GM12878 (cell line): ENCODE measurements around the gene SLC6A11. TPM values are rescaled to one million over a fixed set of nuclear protein-coding genes. Genes with fewer than 3 reads are reported as not detected.

ENCODE experiments used
- ATAC-seq: fragments of 200-7000 bp; cut with Tn5 transposase; 3 replicates; pipeline ENCODE4 v1.9.1; 2020; ENCODE audit warnings: mild to moderate bottlenecking, moderate library complexity
- BruUV-seq: library from RNA; stranded (reverse); fragments of 400-500 nt; replicated peaks from 2 replicates; lab custom pipeline; 2021; lab: Mats Ljungman, UMichigan
- CTCF ChIA-PET: fragments of 300-600 bp; sonication (Branson Sonifier 250); formaldehyde crosslinking; extraction: SDS; loops from one replicate; lab custom pipeline; 2021; ENCODE audit warnings: inconsistent platforms; lab: Yijun Ruan, JAX
- POLR2A ChIA-PET: fragments of 350-600 bp; formaldehyde crosslinking; extraction: SDS; loops from one replicate; lab custom pipeline; 2021; ENCODE audit warnings: inconsistent platforms; lab: Charles Lee
- RAD21 ChIA-PET: fragments of 300-600 bp; sonication (Branson Sonifier 250); formaldehyde crosslinking; loops from one replicate; lab custom pipeline; 2023; ENCODE audit warnings: antibody characterized with exemption; ENCODE audit not compliant: unreplicated experiment; lab: Charles Lee
- SMC1A ChIA-PET: fragments of 300-600 bp; sonication (Branson Sonifier 250); formaldehyde crosslinking; loops from one replicate; lab custom pipeline; 2023; ENCODE audit not compliant: unreplicated experiment, uncharacterized antibody; lab: Charles Lee
- DNase-seq: peaks from one replicate; pipeline ENCODE4 v3.0.0-alpha.2; 2011; ENCODE audit warnings: low read depth, low spot score
- FAIRE-seq: peaks from 3 replicates; lab custom pipeline; 2011; peaks lifted over from hg19 to GRCh38; lab: Jason Lieb, UNC
- H2AFZ ChIP-seq: 2 replicates; pipeline ENCODE4 v1.6.0; 2011; ENCODE audit warnings: low read depth, low read length, control low read depth; ENCODE audit not compliant: control insufficient read depth
- H3K27ac ChIP-seq: 2 replicates; pipeline ENCODE4 v1.5.1; 2011; ENCODE audit warnings: control low read depth; ENCODE audit not compliant: control insufficient read depth, insufficient read depth
- H3K27me3 ChIP-seq, 2 experiments: replicated peaks in 1 of 2; 2 replicates each; pipeline versions ENCODE4 v1.6.0 to v1.6.1; 2011; ENCODE audit warnings: low read length in 1 of 2; ENCODE audit not compliant: control insufficient read depth in 2 of 2, insufficient read depth in 2 of 2
- H3K36me3 ChIP-seq, 2 experiments: 2 replicates each; pipeline ENCODE4 v1.5.1; 2011; ENCODE audit warnings: low read length in 1 of 2; ENCODE audit not compliant: control insufficient read depth in 2 of 2, insufficient read depth in 2 of 2
- H3K4me1 ChIP-seq: 2 replicates; pipeline ENCODE4 v1.6.1; 2011; ENCODE audit warnings: mild to moderate bottlenecking, low read length, moderate library complexity, mixed read lengths; ENCODE audit not compliant: control insufficient read depth, insufficient read depth
- H3K4me2 ChIP-seq: 2 replicates; pipeline ENCODE4 v1.6.0; 2011; ENCODE audit warnings: control low read depth; ENCODE audit not compliant: control insufficient read depth, insufficient read depth
- H3K4me3 ChIP-seq: fragments of 200-600 bp; sonication (generic); 2 replicates; pipeline ENCODE4 v1.5.1; 2016
- H3K79me2 ChIP-seq: 2 replicates; pipeline ENCODE4 v1.6.0; 2011; ENCODE audit warnings: low read length; ENCODE audit not compliant: control insufficient read depth, insufficient read depth
- H3K9ac ChIP-seq: 2 replicates; pipeline ENCODE4 v1.8.0; 2011; ENCODE audit warnings: low read length, control low read depth, mixed read lengths; ENCODE audit not compliant: control insufficient read depth, insufficient read depth
- H3K9me3 ChIP-seq: replicated peaks from 3 replicates; pipeline ENCODE4 v1.5.1; 2011; ENCODE audit warnings: mild to moderate bottlenecking, low read length; ENCODE audit not compliant: control insufficient read depth, insufficient read depth
- H4K20me1 ChIP-seq: 2 replicates; pipeline ENCODE4 v1.6.0; 2011; ENCODE audit not compliant: control insufficient read depth, insufficient read depth
- CHD4 ChIP-seq: fragments of 200-600 bp; sonication (generic); IDR thresholded peaks from 2 replicates; pipeline ENCODE4 v1.6.1; 2016; ENCODE audit warnings: mild to moderate bottlenecking
- CREM ChIP-seq: IDR thresholded peaks from 2 replicates; pipeline ENCODE4 v1.6.1; 2014; ENCODE audit warnings: antibody characterized with exemption, low read depth
- JUND ChIP-seq: IDR thresholded peaks from 2 replicates; pipeline ENCODE4 v1.6.1; 2012; ENCODE audit warnings: low read depth, mild to moderate bottlenecking, low read length, improper control_type of control experiment, moderate library complexity
- KLF5 ChIP-seq: fragments of 450-650 bp; IDR thresholded peaks from 2 replicates; pipeline ENCODE4 v1.6.1; 2014; ENCODE audit warnings: mild to moderate bottlenecking; ENCODE audit not compliant: partially characterized antibody
- RUNX3 ChIP-seq: IDR thresholded peaks from 2 replicates; pipeline ENCODE4 v1.6.1; 2012; ENCODE audit warnings: low read length, inconsistent platforms
- SIX5 ChIP-seq: IDR thresholded peaks from 2 replicates; pipeline ENCODE4 v1.6.1; 2011; ENCODE audit warnings: mild to moderate bottlenecking, low read depth, low read length, moderate library complexity; ENCODE audit not compliant: severe bottlenecking
- ZNF384 ChIP-seq: IDR thresholded peaks from 2 replicates; pipeline ENCODE4 v1.6.1; 2012; ENCODE audit warnings: low read depth, mild to moderate bottlenecking, low read length, improper control_type of control experiment, borderline replicate concordance
- WGBS: methylation state at CpG from one replicate; pipeline ENCODE4 v1.1.6; 2016; ENCODE audit warnings: low lambda C conversion rate; ENCODE audit not compliant: insufficient replicate concordance, insufficient coverage; ENCODE audit errors: missing lambda C conversion rate; 5-methylcytosine and 5-hydroxymethylcytosine counted together
- in situ Hi-C: fragments of 300-500 bp; cut with MboI; formaldehyde crosslinking; loops from 9 replicates; pipeline ENCODE4 v1.14.3; 2018; ENCODE audit warnings: mixed read lengths
- intact Hi-C: fragments of 100-400 bp; cut with micrococcal nuclease; formaldehyde crosslinking; loops from one replicate; pipeline ENCODE4 v1.14.2; 2022; ENCODE audit not compliant: unreplicated experiment
- polyA plus RNA-seq, 11 experiments: library from polyadenylated mRNA; depleted of rRNA in 4 of 11; unstranded in 6 of 11; stranded (reverse) in 5 of 11; fragments of >200 nt; fragmentation: Nextera tagmentation in 4 of 11; fragmentation: Illumina TruSeq in 1 of 11; extraction: Ambion mirVana in 4 of 11; extraction: Trizol in 1 of 11; gene quantifications; 1 replicate in 1 of 11; 2 replicates in 10 of 11; pipeline versions ENCODE4 v1.2.1 to v1.2.3, GENCODE V29; 2011 to 2016; ENCODE audit warnings: inconsistent platforms in 2 of 11, missing spikeins in 2 of 11, low read depth in 1 of 11
- total RNA-seq, 4 experiments: library from RNA; depleted of rRNA in 3 of 4; stranded (reverse); fragments of >200 nt in 3 of 4; fragmentation: Illumina TruSeq in 1 of 4; extraction: Trizol in 1 of 4; gene quantifications; 2 replicates each; pipeline versions ENCODE4 v1.2.1 to v1.2.3, GENCODE V29; 2013 to 2021
- TF ChIP-seq, protein P1 (sequence below): fragments of 450-650 bp; IDR thresholded peaks from 2 replicates; pipeline ENCODE4 v1.6.1; 2017; ENCODE audit warnings: antibody characterized with exemption, mild to moderate bottlenecking, moderate library complexity

The SLC6A11 gene
- total and polyA plus RNA-seq, 10 of the 15 experiments (the other 5 are each of a cell fraction or from before 2014, with no cell fraction given): not detected

DNA sequence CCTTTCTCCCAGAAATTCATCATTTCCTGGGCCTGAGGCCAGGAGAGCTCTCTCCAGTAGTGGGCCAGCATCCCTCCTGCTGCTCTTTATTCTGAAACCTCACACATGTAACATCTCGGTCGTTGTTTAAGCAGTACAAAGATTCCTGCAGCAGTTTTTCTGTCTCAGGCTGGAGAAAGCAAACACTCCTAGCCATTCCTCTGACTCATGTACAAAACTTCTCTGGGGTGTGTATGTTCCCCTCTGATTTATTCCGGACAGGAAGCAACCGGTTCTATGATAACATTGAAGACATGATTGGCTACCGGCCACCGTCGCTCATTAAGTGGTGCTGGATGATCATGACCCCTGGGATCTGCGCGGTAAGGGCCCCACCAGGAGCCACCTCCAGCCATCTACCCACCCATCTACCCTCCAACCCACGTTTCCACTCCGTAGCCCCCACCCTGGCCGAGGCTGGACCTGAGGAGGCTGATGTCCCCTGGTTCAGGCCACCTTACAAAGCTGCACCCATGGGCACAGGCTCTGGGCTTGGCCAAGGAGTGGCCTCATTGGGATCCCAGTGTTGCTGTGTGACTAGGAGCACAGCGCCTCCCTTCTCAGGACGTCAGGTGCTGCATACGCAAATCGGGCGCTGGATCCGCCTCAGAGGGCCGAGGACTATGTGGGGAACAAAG, 117.9 kb downstream of the SLC6A11 start:
- TF ChIP-seq CREM (no peak), JUND (no peak), SIX5 (no peak), ZNF384 (no peak), CHD4 (no peak), RUNX3 (no peak), KLF5 (no peak)
- TF ChIP-seq, protein P1, sequence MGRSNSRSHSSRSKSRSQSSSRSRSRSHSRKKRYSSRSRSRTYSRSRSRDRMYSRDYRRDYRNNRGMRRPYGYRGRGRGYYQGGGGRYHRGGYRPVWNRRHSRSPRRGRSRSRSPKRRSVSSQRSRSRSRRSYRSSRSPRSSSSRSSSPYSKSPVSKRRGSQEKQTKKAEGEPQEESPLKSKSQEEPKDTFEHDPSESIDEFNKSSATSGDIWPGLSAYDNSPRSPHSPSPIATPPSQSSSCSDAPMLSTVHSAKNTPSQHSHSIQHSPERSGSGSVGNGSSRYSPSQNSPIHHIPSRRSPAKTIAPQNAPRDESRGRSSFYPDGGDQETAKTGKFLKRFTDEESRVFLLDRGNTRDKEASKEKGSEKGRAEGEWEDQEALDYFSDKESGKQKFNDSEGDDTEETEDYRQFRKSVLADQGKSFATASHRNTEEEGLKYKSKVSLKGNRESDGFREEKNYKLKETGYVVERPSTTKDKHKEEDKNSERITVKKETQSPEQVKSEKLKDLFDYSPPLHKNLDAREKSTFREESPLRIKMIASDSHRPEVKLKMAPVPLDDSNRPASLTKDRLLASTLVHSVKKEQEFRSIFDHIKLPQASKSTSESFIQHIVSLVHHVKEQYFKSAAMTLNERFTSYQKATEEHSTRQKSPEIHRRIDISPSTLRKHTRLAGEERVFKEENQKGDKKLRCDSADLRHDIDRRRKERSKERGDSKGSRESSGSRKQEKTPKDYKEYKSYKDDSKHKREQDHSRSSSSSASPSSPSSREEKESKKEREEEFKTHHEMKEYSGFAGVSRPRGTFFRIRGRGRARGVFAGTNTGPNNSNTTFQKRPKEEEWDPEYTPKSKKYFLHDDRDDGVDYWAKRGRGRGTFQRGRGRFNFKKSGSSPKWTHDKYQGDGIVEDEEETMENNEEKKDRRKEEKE: no peak
- intact Hi-C loops: no loop called here
- ChIA-PET POLR2A (no interaction called here), CTCF (no interaction called here), RAD21 (no interaction called here), SMC1A (interaction anchor here (0.6 kb wide), 1 partner anchor 49 kb away, joined by 3 read pairs; no protein-coding TSS in a partner anchor)
- in situ Hi-C loops: no loop called here
- 45% methylated on average over 19 of the region's 19 CpGs for WGBS
- Histone ChIP-seq H3K27me3 (no peaks in the 10 kb centered on the region; a peak in 1 of 4 replicates), H3K9ac (no peak overlapping the region), H3K79me2 (no peaks in the 10 kb centered on the region), H3K27ac (no peak overlapping the region), H2AFZ (no peak overlapping the region), H3K9me3 (no peaks in the 10 kb centered on the region), H3K4me2 (no peak overlapping the region), H4K20me1 (no peaks in the 10 kb centered on the region), H3K4me1 (no peaks in the 10 kb centered on the region), H3K36me3 (no peaks in the 10 kb centered on the region), H3K4me3 (no peak overlapping the region)
- ATAC-seq: no peak
- BruUV-seq: no TSS peak
- DNase-seq: no peak
- FAIRE-seq: no peak
